RWPE2 (cell line): Measurements from ENCODE around the gene CYB5R4.

Experiments
- ATAC-seq: fragments of 200-7000 bp; cut with Tn5 transposase; 3 replicates; pipeline ENCODE4 v1.9.1; 2021; ENCODE audit warnings: low read depth
- DNase-seq: peaks from one replicate; pipeline ENCODE4 v3.0.0-alpha.2; 2020; ENCODE audit warnings: low spot score
- H3K27ac ChIP-seq: fragments of 450-650 bp; 2 replicates; pipeline ENCODE4 v1.5.1; 2017; ENCODE audit warnings: mild to moderate bottlenecking; ENCODE audit not compliant: poor library complexity, severe bottlenecking
- H3K27me3 ChIP-seq: fragments of 250-450 bp; sonication (Bioruptor Pico); 2 replicates; pipeline ENCODE4 v1.5.1; 2021; ENCODE audit warnings: mild to moderate bottlenecking, moderate library complexity; ENCODE audit not compliant: insufficient read depth, poor library complexity, severe bottlenecking
- H3K36me3 ChIP-seq: fragments of 250-450 bp; sonication (Bioruptor Pico); 2 replicates; pipeline ENCODE4 v1.5.1; 2020; ENCODE audit warnings: low read depth, mild to moderate bottlenecking, moderate library complexity
- H3K4me1 ChIP-seq: fragments of 250-450 bp; sonication (Bioruptor Pico); 2 replicates; pipeline ENCODE4 v1.5.1; 2021; ENCODE audit warnings: mild to moderate bottlenecking, moderate library complexity; ENCODE audit not compliant: insufficient read depth, poor library complexity, severe bottlenecking
- H3K4me3 ChIP-seq: fragments of 250-450 bp; sonication (Bioruptor Pico); 2 replicates; pipeline ENCODE4 v1.5.1; 2021; ENCODE audit warnings: mild to moderate bottlenecking, moderate library complexity; ENCODE audit not compliant: severe bottlenecking
- H3K9me3 ChIP-seq: fragments of 250-450 bp; sonication (Bioruptor Pico); 2 replicates; pipeline ENCODE4 v1.5.1; 2021; ENCODE audit warnings: mild to moderate bottlenecking, moderate library complexity; ENCODE audit not compliant: severe bottlenecking
- CTCF ChIP-seq: fragments of 450-650 bp; IDR thresholded peaks from one replicate; pipeline ENCODE4 v1.5.1; 2017; ENCODE audit warnings: mild to moderate bottlenecking, moderate library complexity; ENCODE audit not compliant: poor library complexity, severe bottlenecking

Gene CYB5R4

GRCh38 chr6:83911278-83911677, 51.8 kb downstream of the CYB5R4 start:
- Histone ChIP-seq H3K4me3 (no peak overlapping the region), H3K36me3 (no peaks in the 10 kb centered on the region), H3K27me3 (no peaks in the 10 kb centered on the region), H3K4me1 (no peaks in the 10 kb centered on the region), H3K9me3 (no peaks in the 10 kb centered on the region), H3K27ac (no peak overlapping the region)
- TF ChIP-seq CTCF, result no peak
- no peak for DNase-seq
- no peak for ATAC-seq

DNA sequence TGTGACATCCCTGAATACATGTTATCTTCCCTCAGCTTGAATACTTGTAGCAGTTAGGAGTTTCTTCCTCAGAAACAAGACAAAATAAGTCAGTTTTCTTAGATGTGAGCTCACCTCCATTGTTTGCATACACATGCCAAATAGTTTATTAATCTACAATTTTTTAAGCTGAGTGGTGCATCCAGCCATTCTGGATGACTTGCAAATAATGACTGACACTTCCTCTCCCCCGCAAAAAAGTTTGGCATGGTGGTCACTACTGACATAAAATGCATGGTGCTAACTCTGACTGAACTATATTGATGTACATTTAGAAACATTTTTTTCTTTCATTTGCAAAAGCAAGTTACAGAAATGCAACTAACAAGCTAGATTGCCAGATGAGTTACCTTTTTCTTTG, 55.5 kb downstream of the CYB5R4 start:
- H3K36me3 ChIP-seq, result no peaks in the 10 kb centered on the region
- H3K27ac ChIP-seq, result no peak overlapping the region
- no peak for TF ChIP-seq CTCF
- DNase-seq (no peak), ATAC-seq (no peak)
- no peaks in the 10 kb centered on the region for H3K9me3 ChIP-seq
- H3K27me3 ChIP-seq, result no peaks in the 10 kb centered on the region
- no peaks in the 10 kb centered on the region for H3K4me1 ChIP-seq
- no peak overlapping the region for H3K4me3 ChIP-seq

- no peaks in the 10 kb centered on the region for H3K9me3 ChIP-seq
- no peak for ATAC-seq
- no peak overlapping the region for H3K27ac ChIP-seq
- H3K4me3 ChIP-seq, result no peak overlapping the region
- no peaks in the 10 kb centered on the region for H3K4me1 ChIP-seq
- H3K27me3 ChIP-seq, result no peaks in the 10 kb centered on the region
- no peak for DNase-seq
- H3K36me3 ChIP-seq, result no peaks in the 10 kb centered on the region
- no peak for TF ChIP-seq CTCF
These were observed 57.5 kb downstream of the CYB5R4 start for GRCh38 chr6:83917001-83917400.

- H3K36me3 ChIP-seq, result no peaks in the 10 kb centered on the region
- no peak for TF ChIP-seq CTCF
- H3K9me3 ChIP-seq, result no peaks in the 10 kb centered on the region
- DNase-seq, result no peak
- no peak overlapping the region for H3K27ac ChIP-seq
- H3K4me3 ChIP-seq, result no peak overlapping the region
- ATAC-seq, result no peak
- H3K4me1 ChIP-seq, result no peaks in the 10 kb centered on the region
- no peaks in the 10 kb centered on the region for H3K27me3 ChIP-seq
These were observed 60.5 kb downstream of the CYB5R4 start for GRCh38 chr6:83920017-83920416.

DNA sequence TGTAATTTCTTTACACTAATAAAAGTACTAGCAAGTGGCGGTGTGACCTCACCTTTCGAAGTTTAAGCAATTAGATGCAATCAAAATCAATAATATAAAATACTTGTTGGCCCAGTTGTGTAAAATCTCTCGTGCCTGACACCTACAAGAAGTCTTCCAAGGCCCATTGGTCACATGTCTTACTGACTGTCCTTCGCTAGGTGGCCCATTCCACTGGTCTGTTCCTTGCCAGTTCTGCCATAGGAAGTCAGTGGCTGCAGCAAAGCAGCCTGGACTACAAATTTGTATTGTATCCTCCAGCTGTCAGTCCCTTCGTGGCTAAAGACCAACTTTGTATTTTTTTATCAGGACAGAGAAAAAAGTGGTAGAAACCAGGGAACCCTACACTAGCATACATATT, 61.8 kb downstream of the CYB5R4 start:
- Histone ChIP-seq H3K4me1 (no peaks in the 10 kb centered on the region), H3K27ac (no peak overlapping the region), H3K4me3 (no peak overlapping the region), H3K36me3 (no peaks in the 10 kb centered on the region), H3K27me3 (no peaks in the 10 kb centered on the region), H3K9me3 (no peaks in the 10 kb centered on the region)
- TF ChIP-seq CTCF, result no peak
- ATAC-seq (no peak), DNase-seq (no peak)
